ACHN (cell line): ENCODE measurements around the gene KNTC1.
"Not testable (repeated sequence)": the region's sequence is repeated elsewhere in the genome, so short reads cannot be mapped to it uniquely, and the experiment has no call there.

ENCODE experiments used
- DNase-seq: peaks from one replicate; pipeline ENCODE4 v3.0.0-alpha.2; 2015
- in situ Hi-C: cut with HindIII; loops from 2 replicates; pipeline ENCODE4 v1.10.0; 2017; ENCODE audit warnings: low sequenced_read_pairs, low pct_ligation_motif_present, low pct_unique_long_range_greater_than_20kb

KNTC1 gene

GRCh38 chr12:122505419-122506051, 21.5 kb upstream of the KNTC1 start:
- DNase-seq, result no peak
- in situ Hi-C loops, result no loop called here

GRCh38 chr12:122506393-122506938, 20.6 kb upstream of the KNTC1 start:
- in situ Hi-C loops, result no loop called here
- DNase-seq, result no peak

DNA sequence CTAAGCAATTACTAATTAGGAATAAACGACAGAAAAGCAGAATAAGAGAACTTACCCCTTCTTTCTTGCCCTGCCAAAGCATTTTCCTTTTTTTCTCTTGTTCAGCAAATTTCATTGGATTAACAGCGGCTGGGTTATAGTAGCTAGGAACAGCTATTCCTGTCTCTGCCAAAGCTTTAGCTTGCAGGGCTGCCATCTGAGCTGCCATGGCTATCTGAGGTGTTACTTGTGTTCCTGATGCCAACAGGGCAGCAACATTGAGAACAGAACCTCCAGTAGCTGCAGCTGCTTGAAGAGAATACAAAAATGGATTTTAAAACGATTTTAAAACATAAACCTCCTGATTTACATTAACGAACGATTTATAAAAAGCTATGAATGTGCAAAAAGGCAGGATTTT, 18.9 kb upstream of the KNTC1 start:
- in situ Hi-C loops, result no loop called here

DNA sequence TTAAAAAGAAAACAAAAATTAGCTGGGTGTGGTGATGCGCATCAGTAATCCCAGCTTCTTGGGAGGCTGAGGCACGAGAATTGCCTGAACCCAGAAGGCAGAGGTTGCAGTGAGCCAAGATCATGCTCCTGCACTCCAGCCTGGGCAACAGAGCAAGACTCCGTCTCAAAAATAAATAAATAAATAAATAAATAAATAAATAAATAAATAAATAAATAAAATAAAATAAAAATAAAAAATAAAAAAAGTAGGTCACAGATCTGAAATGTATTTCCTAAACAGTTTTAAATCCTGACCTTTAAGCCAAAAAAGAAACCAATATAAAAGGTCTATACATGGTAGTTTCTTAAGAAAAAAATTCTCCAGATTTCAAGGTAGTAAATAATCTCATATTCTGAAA, 14.0 kb upstream of the KNTC1 start:
- DNase-seq, in situ Hi-C loops: not testable (repeated sequence)

More for the DNA sequence above, 18.9 kb upstream of the KNTC1 start:
- no peak for DNase-seq

GRCh38 chr12:122513660-122514059, 13.4 kb upstream of the KNTC1 start:
- in situ Hi-C loops, result no loop called here
- no peak for DNase-seq

- in situ Hi-C loops, result no loop called here
- no peak for DNase-seq
These were observed 11.8 kb upstream of the KNTC1 start for GRCh38 chr12:122515275-122515674.

DNA sequence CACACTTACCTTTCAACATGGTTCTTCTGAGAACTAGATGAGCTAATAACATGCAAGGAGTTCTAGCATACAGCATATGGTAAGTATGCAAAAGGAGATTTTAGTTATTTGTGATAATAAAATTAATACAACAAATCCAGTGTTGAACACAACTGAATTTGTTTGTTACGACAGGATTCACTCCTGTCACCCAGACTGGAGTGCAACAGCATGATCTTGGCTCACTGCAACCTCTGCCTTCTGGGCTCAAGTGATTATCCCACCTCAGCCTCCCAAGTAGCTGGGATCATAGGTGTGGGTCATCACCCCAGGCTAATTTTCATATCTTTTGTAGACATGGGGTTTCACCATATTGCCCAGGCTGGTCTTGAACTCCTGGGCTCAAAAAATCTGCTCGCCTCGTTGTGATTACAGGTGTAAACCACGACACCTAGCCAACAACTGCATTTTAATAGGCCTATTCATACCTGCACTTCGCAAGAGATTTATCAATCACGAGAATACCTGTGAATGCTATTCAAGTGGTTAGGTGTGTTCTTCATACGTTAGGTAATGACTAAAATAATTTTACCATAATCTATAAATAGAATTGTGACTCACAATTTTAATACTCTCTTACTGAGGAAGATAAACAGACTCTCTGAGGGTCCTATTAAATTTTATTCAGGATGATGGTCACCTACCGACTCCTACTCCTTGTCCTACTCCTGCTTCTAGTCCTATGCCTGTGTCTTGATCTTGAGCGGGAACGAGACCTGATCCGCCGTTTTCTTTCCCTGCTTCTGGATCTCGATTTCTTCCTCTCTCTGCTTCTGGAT, 10.3 kb upstream of the KNTC1 start:
- no peak for DNase-seq
- in situ Hi-C loops, result no loop called here

DNA sequence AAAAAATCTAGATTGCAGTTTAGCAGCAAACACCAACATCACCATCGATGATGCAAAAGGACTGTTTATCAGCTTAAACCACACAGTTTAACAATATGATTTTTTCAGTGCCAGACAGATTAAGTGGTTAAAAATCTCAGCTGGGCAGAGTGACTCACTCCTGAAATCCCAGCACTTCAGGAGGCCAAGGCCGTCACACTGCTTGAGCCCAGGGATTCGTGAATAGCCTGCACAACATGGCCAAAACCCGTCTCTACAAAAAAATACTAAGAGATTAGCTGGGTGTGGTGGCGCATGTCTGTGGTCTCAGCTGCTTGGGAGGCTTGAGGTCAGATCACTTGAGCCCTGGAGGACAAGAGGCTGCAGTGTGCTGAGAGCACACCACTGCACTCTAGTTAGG, 9.2 kb upstream of the KNTC1 start:
- in situ Hi-C loops, result no loop called here
- DNase-seq, result peak; percentile 99

DNA sequence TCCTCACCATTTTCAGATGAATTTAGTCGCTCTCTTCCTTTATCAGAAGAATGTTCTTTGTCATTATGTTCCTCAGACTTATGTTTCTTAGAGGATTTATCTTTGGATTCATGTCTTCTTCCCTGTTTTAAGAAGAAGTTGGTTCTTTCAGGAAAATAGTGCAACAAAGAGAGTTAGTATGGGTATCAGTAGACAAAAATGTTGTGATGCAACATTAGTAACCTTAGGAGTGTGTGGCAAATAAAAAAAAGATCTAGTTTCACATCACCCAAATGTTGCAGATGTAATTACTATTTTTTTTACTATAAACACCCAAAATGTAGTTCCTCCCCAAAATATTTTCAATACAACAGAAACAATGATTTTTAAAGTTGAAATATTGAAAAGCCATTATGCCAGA, 8.1 kb upstream of the KNTC1 start:
- in situ Hi-C loops, result no loop called here
- DNase-seq, result no peak

- in situ Hi-C loops, result no loop called here
- no peak for DNase-seq
These were observed 7.6 kb upstream of the KNTC1 start for GRCh38 chr12:122519418-122519817.

DNA sequence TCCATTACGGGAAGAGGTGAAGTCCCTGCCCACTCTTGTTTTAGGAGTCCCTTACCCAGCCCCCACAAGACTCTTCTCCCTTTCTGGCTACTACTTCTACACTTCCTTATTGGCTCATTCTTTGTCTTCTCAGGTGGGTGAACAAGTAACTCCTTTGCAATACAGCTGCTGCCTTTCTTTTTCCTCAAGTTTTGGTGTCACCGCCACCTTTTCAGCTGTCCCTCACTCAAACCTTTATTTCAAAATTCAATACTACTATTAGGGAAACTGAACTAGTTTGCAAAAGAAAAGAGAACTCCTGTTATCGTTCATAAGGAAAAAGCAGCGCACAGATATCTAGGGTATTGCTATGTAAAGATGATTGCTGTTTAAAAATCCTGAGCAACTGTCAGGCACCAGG, 6.4 kb upstream of the KNTC1 start:
- DNase-seq, result no peak
- in situ Hi-C loops, result no loop called here

- DNase-seq, result no peak
- in situ Hi-C loops, result no loop called here
These were observed 3.8 kb upstream of the KNTC1 start for GRCh38 chr12:122523280-122523679.

DNA sequence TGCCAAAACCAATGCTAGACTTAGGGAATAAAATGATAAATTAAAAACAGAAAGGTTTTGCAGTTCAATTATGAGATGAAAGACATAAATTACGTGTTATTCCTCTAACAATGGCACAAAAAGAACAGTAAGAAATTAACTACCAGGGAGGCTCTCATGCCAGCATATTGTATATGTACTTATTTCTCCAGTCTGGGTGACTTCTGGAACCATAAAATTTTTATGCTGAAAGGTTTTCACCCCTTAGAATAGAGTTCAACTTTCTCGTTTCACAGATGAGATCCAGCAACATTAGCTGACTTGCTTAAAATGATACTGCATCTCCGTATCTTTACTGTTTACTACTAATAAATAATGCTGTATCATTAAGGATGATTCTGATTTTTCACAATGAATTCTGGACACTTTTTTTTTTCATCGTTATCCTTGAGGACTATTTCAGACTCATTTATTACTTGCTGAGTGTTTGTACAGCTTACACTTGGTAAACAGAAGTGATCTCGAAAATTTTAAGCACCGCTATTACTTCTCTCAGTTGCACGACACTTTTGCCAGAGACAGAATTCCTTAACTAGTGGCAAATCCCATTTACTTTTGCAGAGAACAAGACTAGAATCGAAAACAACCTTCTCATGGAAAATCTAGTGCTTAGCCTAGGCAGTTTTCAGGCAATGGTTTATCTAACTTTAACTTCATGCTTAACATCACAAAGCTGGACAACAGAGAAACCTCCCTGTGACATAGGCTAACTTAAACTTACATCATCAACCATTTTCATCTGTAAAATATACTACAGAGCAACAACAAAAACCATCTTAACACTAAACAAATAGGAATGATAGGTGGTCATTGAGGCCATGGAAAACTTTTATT, 3.0 kb upstream of the KNTC1 start:
- DNase-seq, result no peak

GRCh38 chr12:122527478-122527944, 462 bp downstream of the KNTC1 start:
- in situ Hi-C loops, result no loop called here
- peak; percentile 50 for DNase-seq

More for the DNA sequence above, 3.0 kb upstream of the KNTC1 start:
- in situ Hi-C loops, result no loop called here

DNA sequence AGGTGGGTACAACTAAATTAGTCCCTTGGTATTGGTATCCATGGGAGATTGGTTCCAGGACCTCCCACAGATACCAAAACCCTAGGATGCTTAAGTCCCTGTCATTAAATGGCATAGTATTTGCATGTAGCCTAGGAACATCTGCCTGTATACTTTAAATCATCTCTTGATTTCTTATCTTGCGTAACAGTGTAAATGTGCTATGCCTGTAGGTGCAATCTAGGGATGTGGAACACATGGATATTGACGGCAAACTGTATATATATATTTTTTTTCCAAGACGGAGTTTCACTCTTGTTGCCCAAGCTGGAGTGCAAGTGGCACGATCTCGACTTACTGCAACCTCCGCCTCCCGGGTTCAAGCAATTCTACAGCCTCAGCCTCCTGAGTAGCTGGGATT, 1.5 kb downstream of the KNTC1 start:
- no peak for DNase-seq
- in situ Hi-C loops, result no loop called here

DNA sequence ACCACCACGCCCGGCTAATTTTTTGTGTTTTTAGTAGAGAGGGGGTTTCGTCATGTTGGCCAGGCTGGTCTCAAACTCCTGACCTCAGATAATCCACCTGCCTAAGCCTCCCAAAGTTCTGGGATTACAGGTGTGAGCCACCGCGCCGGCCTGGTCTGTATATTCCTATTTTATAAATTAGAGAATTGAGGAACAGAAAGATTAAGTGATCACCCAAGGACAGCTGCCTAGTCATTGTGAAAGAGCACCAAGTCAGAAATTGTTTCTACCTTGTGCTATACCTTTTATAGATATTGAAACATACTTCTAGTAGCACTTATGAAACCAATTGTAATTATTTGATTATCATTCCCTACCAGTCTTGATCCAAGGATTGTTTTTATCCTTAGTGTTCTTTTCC, 1.9 kb downstream of the KNTC1 start:
- no peak for DNase-seq
- in situ Hi-C loops, result no loop called here

GRCh38 chr12:122533856-122534255, 6.8 kb downstream of the KNTC1 start:
- in situ Hi-C loops, result no loop called here
- DNase-seq, result no peak

GRCh38 chr12:122537021-122537420, 10.0 kb downstream of the KNTC1 start:
- in situ Hi-C loops, result no loop called here
- peak; percentile 32 for DNase-seq

DNA sequence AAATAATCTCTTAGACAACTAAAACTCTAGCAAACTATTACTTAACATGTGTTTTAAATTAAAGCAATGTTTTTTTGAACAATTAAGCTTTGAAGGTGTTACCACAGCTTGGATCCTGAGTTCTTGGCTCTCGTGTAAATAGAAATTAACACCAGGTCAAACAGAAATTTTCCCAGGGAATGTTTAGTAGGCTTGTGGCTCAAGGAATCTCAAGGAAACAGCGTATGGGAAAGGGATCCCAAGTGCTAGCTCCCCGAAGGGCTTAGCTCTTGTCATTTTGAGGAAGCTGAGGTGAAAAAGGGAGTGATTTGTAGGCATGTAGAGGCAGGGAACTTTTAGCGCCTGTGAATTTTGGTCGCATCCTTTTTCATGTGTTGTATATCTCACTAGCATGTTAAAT, 11.4 kb downstream of the KNTC1 start:
- no peak for DNase-seq
- in situ Hi-C loops, result no loop called here
